H54 (cell line): ENCODE results near the gene SEMA3A.
"Not testable (repeated sequence)": the region's sequence is repeated elsewhere in the genome, so short reads cannot be mapped to it uniquely, and the experiment has no call there.

ENCODE experiments used
- DNase-seq: peaks from one replicate; pipeline ENCODE4 v3.0.0; 2011; ENCODE audit warnings: low spot score, mixed read lengths; ENCODE audit not compliant: insufficient read length
- FAIRE-seq: peaks from 3 replicates; lab custom pipeline; 2011; peaks lifted over from hg19 to GRCh38; lab: Jason Lieb, UNC
- POLR2A ChIP-seq: IDR thresholded peaks from 2 replicates; pipeline ENCODE4 v1.6.1; 2011; ENCODE audit warnings: low read depth, mild to moderate bottlenecking, low read length

Gene SEMA3A

DNA sequence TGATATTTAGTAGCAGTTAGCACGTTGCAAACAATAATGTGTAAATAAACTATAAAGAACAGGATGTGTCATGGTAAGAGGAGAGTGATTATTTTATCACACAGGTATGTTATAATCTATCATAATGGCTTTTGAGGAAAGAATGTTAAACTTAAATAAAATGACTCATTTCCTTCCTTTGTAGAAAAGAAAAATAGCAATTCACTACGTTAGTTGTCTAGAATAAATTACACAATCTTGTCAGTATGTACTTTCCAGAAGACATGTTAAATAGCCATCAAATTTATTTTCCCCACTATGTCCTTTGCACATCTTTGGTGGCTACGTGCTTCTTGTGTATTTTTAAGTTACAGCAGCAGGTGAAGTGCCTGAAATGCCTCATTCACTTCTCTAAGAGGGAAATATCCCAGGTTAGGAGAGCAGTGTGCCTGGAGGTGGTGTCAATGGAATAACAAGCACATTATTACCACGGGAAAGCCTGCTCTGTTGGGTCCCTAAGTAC, 133.8 kb downstream of the SEMA3A start:
- no peak for TF ChIP-seq POLR2A
- DNase-seq (no peak), FAIRE-seq (peak; percentile 79)

DNA sequence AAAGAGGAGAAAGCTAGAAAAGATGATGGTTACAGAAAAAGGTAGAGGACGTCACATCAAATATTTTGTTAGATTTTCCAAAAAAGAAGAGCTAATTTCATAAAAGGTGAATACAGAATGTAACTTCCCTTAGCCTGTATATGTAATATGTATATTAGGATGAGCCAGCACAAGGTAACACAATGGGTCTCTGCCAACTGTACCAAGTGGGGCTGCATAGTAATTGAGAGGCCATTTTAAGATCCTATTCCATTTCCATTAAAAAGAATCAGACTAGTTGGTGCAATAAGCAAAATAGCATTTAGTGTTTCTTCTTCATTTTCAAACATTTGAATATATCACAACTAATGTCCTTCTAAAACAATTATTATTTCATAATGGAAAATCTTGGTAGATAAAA, 134.6 kb downstream of the SEMA3A start:
- FAIRE-seq = no peak
- no peak for DNase-seq
- TF ChIP-seq POLR2A = no peak

DNA sequence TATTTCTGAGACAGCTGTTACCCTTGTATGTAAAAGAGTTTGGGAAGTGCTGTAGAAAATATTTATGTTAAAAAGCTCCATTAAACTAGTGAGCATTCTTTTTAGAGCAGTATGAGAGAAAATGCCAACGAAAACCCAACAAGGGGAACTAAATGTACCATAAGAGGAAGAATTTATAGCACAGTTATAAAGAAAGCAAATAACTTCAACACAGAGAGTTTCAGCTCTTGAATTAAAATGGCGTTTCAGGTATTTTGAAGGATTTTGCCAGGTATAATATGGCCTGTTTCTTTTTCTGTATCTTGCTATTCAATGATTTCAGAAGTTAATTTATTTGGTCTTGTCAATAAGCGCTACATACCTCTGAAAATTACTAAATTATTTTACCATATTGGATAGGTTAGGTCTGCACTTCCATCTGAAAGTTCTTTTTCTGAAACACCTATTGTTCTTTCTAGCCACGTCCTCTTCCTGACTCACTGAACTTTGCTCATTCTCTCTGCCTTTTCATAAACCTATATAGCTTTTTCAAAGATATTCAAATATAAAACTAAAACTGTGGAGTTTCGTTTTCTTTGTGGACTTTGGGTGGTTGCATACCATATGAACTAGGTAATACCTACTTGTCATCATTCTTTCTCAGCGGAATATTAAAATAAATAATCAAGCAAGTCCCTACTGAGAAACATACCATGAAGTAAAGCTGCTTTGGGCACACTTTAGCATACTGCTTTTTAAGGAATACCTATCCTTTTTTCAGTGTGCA, 136.1 kb downstream of the SEMA3A start:
- no peak for DNase-seq

DNA sequence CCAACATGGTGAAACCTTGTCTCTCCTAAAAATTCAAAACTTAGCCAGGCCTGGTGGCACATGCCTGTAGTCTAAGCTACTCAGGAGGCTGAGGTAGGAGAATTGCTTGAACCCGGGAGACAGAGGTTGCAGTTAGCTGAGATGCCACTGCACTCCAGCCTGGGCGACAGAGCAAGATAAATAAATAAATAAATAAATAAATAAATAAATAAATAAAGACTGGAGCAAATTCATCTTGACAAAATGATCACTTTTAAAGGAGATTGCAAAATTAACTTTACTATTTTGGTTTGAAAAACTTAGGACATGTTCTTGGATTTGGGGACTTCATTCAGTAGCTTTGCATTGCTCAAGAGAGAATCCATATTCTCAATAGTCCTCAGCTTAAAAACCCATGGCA, 137.0 kb downstream of the SEMA3A start:
- DNase-seq = no peak
- no peak for TF ChIP-seq POLR2A

More for the DNA sequence above, 136.1 kb downstream of the SEMA3A start:
- TF ChIP-seq POLR2A = no peak
- FAIRE-seq = peak; percentile 60

DNA sequence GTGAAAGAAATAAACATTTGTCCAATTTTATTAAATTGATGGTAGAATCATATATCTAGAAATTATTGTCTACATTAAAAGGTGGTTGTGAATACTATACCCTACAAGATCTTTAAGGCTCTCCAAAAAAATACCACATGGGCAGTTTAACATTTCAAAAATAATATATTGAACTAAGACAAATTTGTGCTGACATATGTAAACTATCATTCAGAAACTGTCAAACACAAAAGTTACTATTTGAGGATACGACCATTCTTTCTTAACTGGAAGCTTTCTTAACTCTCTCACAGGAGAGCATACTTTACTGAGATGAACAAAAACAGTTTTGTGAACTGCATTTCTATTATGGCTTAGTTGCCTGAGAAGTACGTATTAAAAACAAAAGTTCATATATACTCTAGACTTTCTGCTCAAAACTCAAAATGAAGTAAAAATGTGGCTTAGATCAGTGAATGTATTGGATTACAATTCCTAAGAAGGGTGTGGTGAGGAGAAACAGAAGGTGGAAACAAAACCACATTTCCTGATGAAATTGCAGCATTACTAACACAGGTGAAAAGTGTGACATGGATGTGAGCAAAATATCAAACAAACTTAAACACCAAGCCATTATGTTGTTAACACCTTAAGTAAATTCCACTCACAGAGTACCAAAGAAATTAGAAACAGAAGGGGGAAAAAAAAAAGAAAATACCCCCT, 138.5 kb downstream of the SEMA3A start:
- no peak for TF ChIP-seq POLR2A
- peak; percentile 50 for FAIRE-seq
- DNase-seq = no peak

More for the DNA sequence above, 137.0 kb downstream of the SEMA3A start:
- FAIRE-seq = no peak

DNA sequence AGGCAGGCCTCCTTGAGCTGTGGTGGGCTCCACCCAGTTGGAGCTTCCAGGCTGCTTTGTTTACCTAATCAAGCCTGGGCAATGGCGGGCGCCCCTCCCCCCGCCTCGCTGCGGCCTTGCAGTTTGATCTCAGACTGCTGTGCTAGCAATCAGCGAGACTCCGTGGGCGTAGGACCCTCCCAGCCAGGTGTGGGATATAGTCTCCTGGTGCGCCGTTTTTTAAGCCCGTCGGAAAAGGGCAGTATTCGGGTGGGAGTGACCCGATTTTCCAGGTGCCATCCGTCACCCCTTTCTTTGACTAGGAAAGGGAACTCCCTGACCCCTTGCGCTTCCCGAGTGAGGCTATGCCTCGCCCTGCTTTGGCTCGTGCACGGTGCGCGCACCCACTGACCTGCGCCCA, 139.4 kb downstream of the SEMA3A start:
- not testable (repeated sequence) for FAIRE-seq, DNase-seq

DNA sequence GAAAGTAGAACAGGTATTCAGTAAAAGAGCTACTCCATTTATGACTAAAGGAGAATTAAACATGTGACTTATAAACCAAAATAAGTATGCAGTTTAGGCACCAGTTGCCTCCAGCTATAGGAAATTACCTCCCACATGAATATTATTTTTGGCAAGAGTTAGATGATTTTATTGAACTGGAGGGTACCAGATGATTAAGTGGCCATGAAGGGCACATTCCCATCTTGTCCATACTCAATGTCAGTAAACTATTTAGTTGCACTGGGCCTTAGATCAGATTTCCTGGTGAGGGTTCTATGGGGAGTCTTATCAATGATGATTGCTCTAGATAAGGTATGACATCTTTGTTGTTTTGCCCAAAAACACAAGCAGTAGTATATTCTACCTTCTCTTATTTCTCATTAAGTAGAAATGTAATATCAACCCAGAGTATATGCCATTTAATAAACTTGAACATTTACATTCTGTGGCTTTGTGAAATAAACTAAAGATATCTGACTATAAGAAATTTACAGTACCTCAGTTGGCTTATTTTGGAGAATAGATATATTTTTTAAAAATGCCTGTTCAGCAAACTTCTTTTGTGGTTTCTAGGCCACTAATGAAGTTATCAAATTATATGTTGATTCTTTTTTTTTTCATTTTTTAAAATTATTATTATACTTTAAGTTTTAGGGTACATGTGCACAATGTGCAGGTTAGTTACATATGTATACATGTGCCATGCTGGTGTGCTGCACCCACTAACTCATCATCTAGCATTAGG, 145.3 kb downstream of the SEMA3A start:
- no peak for TF ChIP-seq POLR2A
- DNase-seq (no peak), FAIRE-seq (peak; percentile 57)

DNA sequence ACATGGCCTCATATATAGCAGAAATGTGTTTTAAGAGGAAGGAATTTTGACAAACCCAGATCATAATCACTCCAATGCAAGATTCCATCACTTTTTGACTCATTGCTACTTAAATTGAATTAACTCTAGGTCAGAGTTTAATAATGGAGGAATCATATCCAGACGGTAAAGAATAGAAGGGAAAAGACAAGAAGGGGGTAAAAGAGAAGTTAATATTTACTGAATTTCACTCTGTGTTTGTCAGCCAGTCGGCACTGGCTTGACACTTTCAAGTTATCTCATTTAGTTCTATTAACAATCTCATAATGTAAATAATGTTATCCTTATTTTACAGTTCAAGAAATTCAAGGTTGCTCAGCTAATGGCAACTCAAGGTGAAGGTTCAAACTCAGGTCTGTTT, 147.5 kb downstream of the SEMA3A start:
- TF ChIP-seq POLR2A = no peak
- DNase-seq (no peak), FAIRE-seq (no peak)

DNA sequence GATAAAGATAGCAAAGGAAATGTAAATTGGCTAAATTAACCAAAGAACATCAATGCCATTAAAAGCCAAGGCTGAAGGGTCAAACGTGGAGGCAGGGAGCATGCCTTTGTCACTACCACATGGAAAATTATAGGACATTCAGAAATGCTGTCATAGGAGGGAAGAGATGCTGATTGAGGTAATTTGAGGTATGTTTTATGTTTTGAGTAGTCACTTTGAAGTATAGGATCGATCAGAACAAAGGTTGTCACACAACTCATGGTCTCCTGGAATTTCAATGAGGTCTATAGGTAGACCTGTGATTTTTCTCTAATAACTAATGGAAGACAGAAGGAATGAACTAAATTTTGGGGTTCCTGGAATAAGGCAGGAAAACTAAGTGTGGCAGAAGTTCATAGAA, 149.8 kb downstream of the SEMA3A start:
- TF ChIP-seq POLR2A = no peak
- FAIRE-seq (no peak), DNase-seq (no peak)

DNA sequence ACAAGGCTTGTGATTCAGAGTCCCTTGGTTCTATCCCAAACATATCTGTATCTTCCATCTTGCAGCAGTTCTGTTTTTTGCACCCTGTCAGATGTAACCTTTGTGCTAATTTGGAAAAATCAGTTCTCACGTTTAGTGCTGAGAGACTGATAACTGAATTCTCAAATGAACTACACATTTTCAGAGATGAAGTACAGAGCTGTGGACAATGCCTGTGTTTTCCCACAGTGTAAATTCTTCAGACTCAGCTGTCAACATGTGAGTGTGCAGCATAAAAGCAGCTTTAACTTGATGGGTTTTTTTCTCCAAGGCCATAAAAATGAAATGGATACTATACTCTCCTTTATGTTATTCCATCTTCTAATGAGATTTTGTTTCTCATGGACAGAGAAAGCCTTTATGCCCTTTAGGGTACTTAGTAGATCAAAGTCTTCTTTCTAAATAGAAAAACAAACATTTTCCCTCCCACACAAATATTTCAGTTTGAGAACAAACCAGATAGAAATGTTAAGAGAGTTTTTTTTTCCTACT, 150.9 kb downstream of the SEMA3A start:
- DNase-seq = no peak
- peak; percentile 75 for FAIRE-seq
- TF ChIP-seq POLR2A = no peak

DNA sequence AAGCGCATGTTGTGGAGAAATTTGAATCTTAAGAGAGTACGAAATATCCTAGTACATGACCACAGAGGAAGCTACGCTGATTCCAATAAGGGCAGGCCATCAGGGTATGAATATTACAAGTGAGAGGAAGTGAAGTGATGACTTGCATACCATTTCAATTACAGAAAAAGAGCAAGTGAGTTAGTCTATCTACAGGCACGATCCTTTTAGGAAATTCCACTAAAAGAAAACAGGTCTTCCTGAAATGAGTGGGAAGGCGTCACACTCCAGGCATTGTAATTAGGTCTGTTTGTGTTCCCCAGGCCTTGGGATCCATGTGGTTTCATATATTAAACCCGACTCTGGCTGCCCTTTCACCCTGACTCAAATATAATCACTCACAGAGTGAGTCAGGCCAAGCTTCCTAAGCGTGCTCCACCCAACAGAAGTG, 152.5 kb downstream of the SEMA3A start:
- DNase-seq (no peak), FAIRE-seq (peak; percentile 96)
- no peak for TF ChIP-seq POLR2A

DNA sequence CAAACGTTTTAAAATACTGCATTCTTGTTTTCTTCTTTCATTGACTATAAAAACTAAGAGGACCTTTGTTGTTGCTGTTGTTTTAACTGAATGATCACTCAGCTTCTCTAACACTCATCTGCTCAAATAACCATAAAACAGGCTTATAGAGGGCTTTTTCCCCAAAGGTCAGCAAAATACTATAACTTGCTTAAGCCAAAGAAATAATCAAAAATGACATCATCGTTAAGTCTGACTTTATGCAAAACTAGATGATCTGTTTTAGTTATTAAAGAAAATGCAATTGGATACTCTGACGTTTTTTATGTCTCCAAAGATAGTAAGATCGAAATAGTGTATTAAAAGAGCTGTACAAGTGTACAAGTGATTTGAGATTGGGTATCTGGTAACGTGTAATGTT, 152.9 kb downstream of the SEMA3A start:
- TF ChIP-seq POLR2A = no peak
- FAIRE-seq (peak; percentile 11), DNase-seq (no peak)

DNA sequence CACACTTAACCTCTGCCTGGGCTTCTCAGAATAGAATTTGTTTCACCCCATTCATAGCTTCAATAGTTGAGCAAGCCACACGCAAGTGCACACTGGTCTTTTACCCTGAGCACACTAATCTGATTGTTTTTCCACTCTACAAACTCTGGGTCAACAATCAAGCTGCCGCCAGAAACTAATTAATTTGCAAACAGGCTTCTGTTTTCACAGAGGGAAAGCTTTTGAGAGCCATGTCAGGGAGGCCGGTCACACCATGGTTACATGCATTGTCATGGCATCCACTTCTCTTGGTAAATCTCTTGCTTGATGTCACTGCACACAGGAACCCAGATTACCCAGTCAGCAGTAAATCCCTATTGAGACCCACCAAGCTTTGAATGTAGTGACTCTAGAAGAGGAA, 154.2 kb downstream of the SEMA3A start:
- DNase-seq = no peak
- TF ChIP-seq POLR2A = no peak
- FAIRE-seq = peak; percentile 23

DNA sequence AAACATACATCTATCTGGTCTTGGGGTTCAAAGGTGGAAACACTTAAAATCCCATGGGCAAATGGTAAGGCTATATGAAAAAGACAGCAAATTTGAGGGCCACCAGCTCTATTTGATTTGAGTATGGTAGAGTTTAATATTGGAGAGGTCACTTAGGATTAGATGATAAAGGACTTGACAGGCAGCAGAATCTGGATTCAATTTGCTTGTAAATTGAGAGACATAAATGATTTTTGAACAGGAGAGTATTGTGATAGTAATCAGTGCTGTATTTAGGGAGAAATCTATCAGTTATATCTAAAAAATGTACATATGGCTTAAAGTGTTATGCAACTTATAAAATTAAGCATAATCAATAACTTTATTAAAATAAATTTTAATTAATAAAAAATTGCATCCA, 155.2 kb downstream of the SEMA3A start:
- no peak for DNase-seq
- TF ChIP-seq POLR2A = no peak
- FAIRE-seq = no peak
